ENCODE measurements around the gene PPP1R2.

The PPP1R2 gene

DNA sequence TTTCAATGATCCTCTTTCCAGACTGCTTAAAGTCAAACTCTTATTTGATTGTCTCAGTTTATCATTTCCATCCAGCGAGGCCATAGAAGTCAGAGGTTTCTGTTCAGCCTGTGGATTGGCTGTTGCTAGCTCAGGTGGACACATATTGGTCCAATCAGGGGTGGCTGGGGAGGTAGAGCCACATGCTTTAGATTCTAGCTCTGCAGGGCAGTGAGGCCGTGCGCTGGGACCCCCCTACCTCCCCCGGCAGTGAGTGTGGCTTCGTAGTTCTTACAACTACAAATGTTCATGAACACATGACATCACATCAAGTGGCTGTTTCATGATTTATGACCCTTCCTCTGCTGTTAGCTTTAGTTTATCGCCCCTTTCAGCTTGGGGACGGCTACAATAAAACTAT lies 22.6 kb upstream of the PPP1R2 start:
- H3K4me1 ChIP-seq (ENCODE audit: low read length) = no peaks in the 10 kb centered on the region
- H3K9me3 ChIP-seq (replicated peaks; ENCODE audit: insufficient read depth, low read length) = no peaks in the 10 kb centered on the region
- H3K4me3 ChIP-seq (ENCODE audit: low read length) = no peak overlapping the region
- H3K27me3 ChIP-seq (replicated peaks; ENCODE audit: insufficient read depth, low read length) = no peaks in the 10 kb centered on the region
- no peak overlapping the region for H3K9ac ChIP-seq (ENCODE audit: low read length)
- DNase-seq = no peak
- H3K36me3 ChIP-seq (replicated peaks; ENCODE audit: insufficient read depth, low read length) = no peaks in the 10 kb centered on the region
- no peak overlapping the region for H2AFZ ChIP-seq (ENCODE audit: low read length)
- no peak overlapping the region for H3K4me2 ChIP-seq (ENCODE audit: low read depth, low read length)
- TF ChIP-seq EZH2phosphoT487 (IDR thresholded peaks at IDR 0.05; ENCODE audit: low read length) = no peak
- no peak for TF ChIP-seq EZH2 (optimal IDR thresholded peaks at IDR 0.05; ENCODE audit: low read depth, low read length)
- TF ChIP-seq CTCF (IDR thresholded peaks at IDR 0.05; ENCODE audit: low read length) = no peak
- H3K9me2 ChIP-seq (replicated peaks; ENCODE audit: insufficient read depth, low read length) = no peaks in the 10 kb centered on the region
- H3K27ac ChIP-seq (ENCODE audit: low read length) = no peak overlapping the region
- H3F3A ChIP-seq (ENCODE audit: insufficient read depth, low read length) = no peaks in the 10 kb centered on the region
- no peaks in the 10 kb centered on the region for H3K79me2 ChIP-seq (ENCODE audit: low read length)
- H4K20me1 ChIP-seq (ENCODE audit: insufficient read depth, low read length) = no peaks in the 10 kb centered on the region

DNA sequence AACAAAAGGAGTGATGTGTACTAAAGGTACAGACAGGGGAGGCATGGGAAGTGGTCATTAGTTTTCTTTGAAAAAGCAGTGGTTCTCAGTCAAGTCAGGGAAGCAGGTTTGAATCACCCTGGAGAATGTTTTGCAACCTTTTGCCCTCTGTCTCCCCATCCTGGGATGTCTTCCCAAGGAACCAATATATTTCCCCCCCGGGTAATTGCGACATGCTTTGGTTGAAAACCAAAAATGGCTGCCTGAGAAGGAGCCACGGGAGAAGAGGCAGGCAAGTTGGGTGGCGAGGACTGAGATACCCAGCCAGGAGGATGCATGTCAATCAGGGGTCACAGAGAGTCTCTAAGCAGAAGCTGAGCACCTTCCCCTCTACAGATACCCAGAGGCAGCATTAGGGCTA lies 20.2 kb upstream of the PPP1R2 start:
- Histone ChIP-seq H3K9me3 (replicated peaks; ENCODE audit: insufficient read depth, low read length) (no peaks in the 10 kb centered on the region), H3K4me3 (ENCODE audit: low read length) (no peak overlapping the region), H3K9ac (ENCODE audit: low read length) (no peak overlapping the region), H3K9me2 (replicated peaks; ENCODE audit: insufficient read depth, low read length) (no peaks in the 10 kb centered on the region), H3K4me2 (ENCODE audit: low read depth, low read length) (no peak overlapping the region), H3K36me3 (replicated peaks; ENCODE audit: insufficient read depth, low read length) (no peaks in the 10 kb centered on the region), H3K27ac (ENCODE audit: low read length) (no peak overlapping the region), H3F3A (ENCODE audit: insufficient read depth, low read length) (no peaks in the 10 kb centered on the region), H3K27me3 (replicated peaks; ENCODE audit: insufficient read depth, low read length) (no peaks in the 10 kb centered on the region), H4K20me1 (ENCODE audit: insufficient read depth, low read length) (no peaks in the 10 kb centered on the region), H3K79me2 (ENCODE audit: low read length) (no peaks in the 10 kb centered on the region), H3K4me1 (ENCODE audit: low read length) (no peaks in the 10 kb centered on the region), H2AFZ (ENCODE audit: low read length) (no peak overlapping the region)
- no peak for TF ChIP-seq EZH2phosphoT487 (IDR thresholded peaks at IDR 0.05; ENCODE audit: low read length)
- TF ChIP-seq CTCF (IDR thresholded peaks at IDR 0.05; ENCODE audit: low read length) = no peak
- no peak for TF ChIP-seq EZH2 (optimal IDR thresholded peaks at IDR 0.05; ENCODE audit: low read depth, low read length)
- DNase-seq = no peak

- TF ChIP-seq EZH2phosphoT487 (IDR thresholded peaks at IDR 0.05; ENCODE audit: low read length) (no peak), EZH2 (optimal IDR thresholded peaks at IDR 0.05; ENCODE audit: low read depth, low read length) (no peak)
These were observed 16.7 kb upstream of the PPP1R2 start for GRCh38 chr3:195559723-195560409.

GRCh38 chr3:195558602-195559001 lies 15.5 kb upstream of the PPP1R2 start:
- peak; percentile 78 for DNase-seq
- TF ChIP-seq EZH2 (optimal IDR thresholded peaks at IDR 0.05; ENCODE audit: low read depth, low read length) = no peak
- peak; percentile 84 for TF ChIP-seq CTCF (IDR thresholded peaks at IDR 0.05; ENCODE audit: low read length)

More at GRCh38 chr3:195559723-195560409, 16.7 kb upstream of the PPP1R2 start:
- no peak overlapping the region for H3K9ac ChIP-seq (ENCODE audit: low read length)
- no peaks in the 10 kb centered on the region for H3K9me2 ChIP-seq (replicated peaks; ENCODE audit: insufficient read depth, low read length)
- H3K9me3 ChIP-seq (replicated peaks; ENCODE audit: insufficient read depth, low read length) = no peaks in the 10 kb centered on the region
- H3K27me3 ChIP-seq (replicated peaks; ENCODE audit: insufficient read depth, low read length) = no peaks in the 10 kb centered on the region
- no peaks in the 10 kb centered on the region for H3K79me2 ChIP-seq (ENCODE audit: low read length)
- no peak overlapping the region for H3K27ac ChIP-seq (ENCODE audit: low read length)
- H4K20me1 ChIP-seq (ENCODE audit: insufficient read depth, low read length) = no peaks in the 10 kb centered on the region
- no peak overlapping the region for H3K4me3 ChIP-seq (ENCODE audit: low read length)
- no peaks in the 10 kb centered on the region for H3K4me1 ChIP-seq (ENCODE audit: low read length)
- no peak overlapping the region for H3K4me2 ChIP-seq (ENCODE audit: low read depth, low read length)
- H3F3A ChIP-seq (ENCODE audit: insufficient read depth, low read length) = no peaks in the 10 kb centered on the region
- H3K36me3 ChIP-seq (replicated peaks; ENCODE audit: insufficient read depth, low read length) = no peaks in the 10 kb centered on the region
- DNase-seq = no peak
- H2AFZ ChIP-seq (ENCODE audit: low read length) = no peak overlapping the region

More at GRCh38 chr3:195558602-195559001, 15.5 kb upstream of the PPP1R2 start:
- H3K9ac ChIP-seq (ENCODE audit: low read length) = no peak overlapping the region
- no peaks in the 10 kb centered on the region for H3K36me3 ChIP-seq (replicated peaks; ENCODE audit: insufficient read depth, low read length)
- H3K9me3 ChIP-seq (replicated peaks; ENCODE audit: insufficient read depth, low read length) = no peaks in the 10 kb centered on the region
- no peaks in the 10 kb centered on the region for H3F3A ChIP-seq (ENCODE audit: insufficient read depth, low read length)
- no peak overlapping the region for H2AFZ ChIP-seq (ENCODE audit: low read length)
- H3K27ac ChIP-seq (ENCODE audit: low read length) = no peak overlapping the region
- no peak overlapping the region for H3K4me3 ChIP-seq (ENCODE audit: low read length)
- H3K79me2 ChIP-seq (ENCODE audit: low read length) = no peaks in the 10 kb centered on the region
- H3K4me2 ChIP-seq (ENCODE audit: low read depth, low read length) = no peak overlapping the region
- H3K27me3 ChIP-seq (replicated peaks; ENCODE audit: insufficient read depth, low read length) = no peaks in the 10 kb centered on the region
- no peaks in the 10 kb centered on the region for H3K9me2 ChIP-seq (replicated peaks; ENCODE audit: insufficient read depth, low read length)
- no peaks in the 10 kb centered on the region for H4K20me1 ChIP-seq (ENCODE audit: insufficient read depth, low read length)
- no peaks in the 10 kb centered on the region for H3K4me1 ChIP-seq (ENCODE audit: low read length)

All from MM.1S (cell line).